Liver (tissue), 3 donors: ENCODE measurements around the gene MAP4K1.

Experiments
- FOXA1 ChIP-seq: IDR thresholded peaks from 2 replicates; pipeline ENCODE4 v1.6.1; 2016; ENCODE audit warnings: antibody characterized with exemption
- JUND ChIP-seq, 2 donors: IDR thresholded peaks; 2 replicates each; pipeline ENCODE4 v1.6.1; 2016; ENCODE audit warnings: antibody characterized with exemption in 2 of 2
- MAX ChIP-seq: IDR thresholded peaks from 2 replicates; pipeline ENCODE4 v1.6.1; 2016; ENCODE audit warnings: antibody characterized with exemption
- RAD21 ChIP-seq, 2 donors: IDR thresholded peaks; 2 replicates each; pipeline ENCODE4 v1.6.1; 2016; ENCODE audit warnings: antibody characterized with exemption in 2 of 2, mild to moderate bottlenecking in 2 of 2
- RXRA ChIP-seq, 2 donors: IDR thresholded peaks; 2 replicates each; pipeline ENCODE4 v1.6.1; 2017 to 2018; ENCODE audit warnings: antibody characterized with exemption in 2 of 2, mild to moderate bottlenecking in 1 of 2
- SP1 ChIP-seq: IDR thresholded peaks from 2 replicates; pipeline ENCODE4 v1.6.1; 2018; ENCODE audit warnings: antibody characterized with exemption, mild to moderate bottlenecking
- TAF1 ChIP-seq: conservative IDR thresholded peaks from 2 replicates; pipeline ENCODE4 v1.6.1; 2016; ENCODE audit warnings: antibody characterized with exemption, mild to moderate bottlenecking
- TF ChIP-seq, protein P1 (sequence below): IDR thresholded peaks from 2 replicates; pipeline ENCODE4 v1.6.1; 2016; ENCODE audit warnings: antibody characterized with exemption
- TF ChIP-seq, protein P2 (sequence below): fragments of 150-350 bp; IDR thresholded peaks from 2 replicates; pipeline ENCODE4 v1.5.1; 2017; ENCODE audit warnings: improper control_type of control experiment, low read depth, low read length; ENCODE audit not compliant: missing input control
- TF ChIP-seq, protein P3 (sequence below): IDR thresholded peaks from 2 replicates; pipeline ENCODE4 v1.6.1; 2016; ENCODE audit warnings: antibody characterized with exemption, mild to moderate bottlenecking
- donor health status: healthy.
- donor health status: healthy.

- TF ChIP-seq, protein P1, sequence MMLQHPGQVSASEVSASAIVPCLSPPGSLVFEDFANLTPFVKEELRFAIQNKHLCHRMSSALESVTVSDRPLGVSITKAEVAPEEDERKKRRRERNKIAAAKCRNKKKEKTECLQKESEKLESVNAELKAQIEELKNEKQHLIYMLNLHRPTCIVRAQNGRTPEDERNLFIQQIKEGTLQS, result no peak
- TF ChIP-seq MAX (no peak), JUND (IDR thresholded peaks at IDR 0.05) (no peak), RAD21 (IDR thresholded peaks at IDR 0.05) (no peak), RXRA (IDR thresholded peaks at IDR 0.05) (no peak), TAF1 (no peak), FOXA1 (no peak), SP1 (no peak)
- TF ChIP-seq, protein P2, sequence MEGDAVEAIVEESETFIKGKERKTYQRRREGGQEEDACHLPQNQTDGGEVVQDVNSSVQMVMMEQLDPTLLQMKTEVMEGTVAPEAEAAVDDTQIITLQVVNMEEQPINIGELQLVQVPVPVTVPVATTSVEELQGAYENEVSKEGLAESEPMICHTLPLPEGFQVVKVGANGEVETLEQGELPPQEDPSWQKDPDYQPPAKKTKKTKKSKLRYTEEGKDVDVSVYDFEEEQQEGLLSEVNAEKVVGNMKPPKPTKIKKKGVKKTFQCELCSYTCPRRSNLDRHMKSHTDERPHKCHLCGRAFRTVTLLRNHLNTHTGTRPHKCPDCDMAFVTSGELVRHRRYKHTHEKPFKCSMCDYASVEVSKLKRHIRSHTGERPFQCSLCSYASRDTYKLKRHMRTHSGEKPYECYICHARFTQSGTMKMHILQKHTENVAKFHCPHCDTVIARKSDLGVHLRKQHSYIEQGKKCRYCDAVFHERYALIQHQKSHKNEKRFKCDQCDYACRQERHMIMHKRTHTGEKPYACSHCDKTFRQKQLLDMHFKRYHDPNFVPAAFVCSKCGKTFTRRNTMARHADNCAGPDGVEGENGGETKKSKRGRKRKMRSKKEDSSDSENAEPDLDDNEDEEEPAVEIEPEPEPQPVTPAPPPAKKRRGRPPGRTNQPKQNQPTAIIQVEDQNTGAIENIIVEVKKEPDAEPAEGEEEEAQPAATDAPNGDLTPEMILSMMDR, result no peak
- TF ChIP-seq, protein P3, sequence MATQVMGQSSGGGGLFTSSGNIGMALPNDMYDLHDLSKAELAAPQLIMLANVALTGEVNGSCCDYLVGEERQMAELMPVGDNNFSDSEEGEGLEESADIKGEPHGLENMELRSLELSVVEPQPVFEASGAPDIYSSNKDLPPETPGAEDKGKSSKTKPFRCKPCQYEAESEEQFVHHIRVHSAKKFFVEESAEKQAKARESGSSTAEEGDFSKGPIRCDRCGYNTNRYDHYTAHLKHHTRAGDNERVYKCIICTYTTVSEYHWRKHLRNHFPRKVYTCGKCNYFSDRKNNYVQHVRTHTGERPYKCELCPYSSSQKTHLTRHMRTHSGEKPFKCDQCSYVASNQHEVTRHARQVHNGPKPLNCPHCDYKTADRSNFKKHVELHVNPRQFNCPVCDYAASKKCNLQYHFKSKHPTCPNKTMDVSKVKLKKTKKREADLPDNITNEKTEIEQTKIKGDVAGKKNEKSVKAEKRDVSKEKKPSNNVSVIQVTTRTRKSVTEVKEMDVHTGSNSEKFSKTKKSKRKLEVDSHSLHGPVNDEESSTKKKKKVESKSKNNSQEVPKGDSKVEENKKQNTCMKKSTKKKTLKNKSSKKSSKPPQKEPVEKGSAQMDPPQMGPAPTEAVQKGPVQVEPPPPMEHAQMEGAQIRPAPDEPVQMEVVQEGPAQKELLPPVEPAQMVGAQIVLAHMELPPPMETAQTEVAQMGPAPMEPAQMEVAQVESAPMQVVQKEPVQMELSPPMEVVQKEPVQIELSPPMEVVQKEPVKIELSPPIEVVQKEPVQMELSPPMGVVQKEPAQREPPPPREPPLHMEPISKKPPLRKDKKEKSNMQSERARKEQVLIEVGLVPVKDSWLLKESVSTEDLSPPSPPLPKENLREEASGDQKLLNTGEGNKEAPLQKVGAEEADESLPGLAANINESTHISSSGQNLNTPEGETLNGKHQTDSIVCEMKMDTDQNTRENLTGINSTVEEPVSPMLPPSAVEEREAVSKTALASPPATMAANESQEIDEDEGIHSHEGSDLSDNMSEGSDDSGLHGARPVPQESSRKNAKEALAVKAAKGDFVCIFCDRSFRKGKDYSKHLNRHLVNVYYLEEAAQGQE, result no peak
These were observed 55.7 kb downstream of the MAP4K1 start for GRCh38 chr19:38562096-38562495.
